GM12864 (cell line): ENCODE data around the gene TRIM29.

Experiments used
- DNase-seq: peaks from one replicate; pipeline ENCODE4 v3.0.0-alpha.2; 2011; ENCODE audit warnings: low read depth
- H3K4me3 ChIP-seq: 2 replicates; pipeline ENCODE4 v1.5.1; 2011; ENCODE audit warnings: mild to moderate bottlenecking, low read depth, low read length, control low read depth
- CTCF ChIP-seq: IDR thresholded peaks from 2 replicates; pipeline ENCODE4 v1.5.1; 2011; ENCODE audit warnings: low read depth, mild to moderate bottlenecking, moderate library complexity, low read length, control low read depth, inconsistent platforms; ENCODE audit errors: missing control alignments

Gene TRIM29

GRCh38 chr11:120137611-120138521, at the start of gene TRIM29:
Gene TRIM29, minus strand, starts transcription at chr11:120138113. Its CDS starts 82 bp downstream, at chr11:120138031.
- DNase-seq = no peak
- TF ChIP-seq CTCF = no peak
- no peak within 1 kb of the TSS for H3K4me3 ChIP-seq

- no peak for DNase-seq
- no peak overlapping the region for H3K4me3 ChIP-seq
- TF ChIP-seq CTCF = no peak
Measured at GRCh38 chr11:120186774-120187591, 49.1 kb upstream of the TRIM29 start.

GRCh38 chr11:120186456-120186773, 48.5 kb upstream of the TRIM29 start:
- TF ChIP-seq CTCF = no peak
- no peak for DNase-seq
- H3K4me3 ChIP-seq = no peak overlapping the region

- H3K4me3 ChIP-seq = no peak overlapping the region
- DNase-seq = no peak
- no peak for TF ChIP-seq CTCF
Measured at GRCh38 chr11:120185706-120186455, 48.0 kb upstream of the TRIM29 start.

- no peak for DNase-seq
- no peak for TF ChIP-seq CTCF
- H3K4me3 ChIP-seq = no peak overlapping the region
Measured at GRCh38 chr11:120184946-120185705, 47.2 kb upstream of the TRIM29 start.

- no peak for DNase-seq
- H3K4me3 ChIP-seq = no peak overlapping the region
- no peak for TF ChIP-seq CTCF
Measured at GRCh38 chr11:120184371-120184945, 46.5 kb upstream of the TRIM29 start.
